ENCODE measurements around the gene BNIP2.

DNA sequence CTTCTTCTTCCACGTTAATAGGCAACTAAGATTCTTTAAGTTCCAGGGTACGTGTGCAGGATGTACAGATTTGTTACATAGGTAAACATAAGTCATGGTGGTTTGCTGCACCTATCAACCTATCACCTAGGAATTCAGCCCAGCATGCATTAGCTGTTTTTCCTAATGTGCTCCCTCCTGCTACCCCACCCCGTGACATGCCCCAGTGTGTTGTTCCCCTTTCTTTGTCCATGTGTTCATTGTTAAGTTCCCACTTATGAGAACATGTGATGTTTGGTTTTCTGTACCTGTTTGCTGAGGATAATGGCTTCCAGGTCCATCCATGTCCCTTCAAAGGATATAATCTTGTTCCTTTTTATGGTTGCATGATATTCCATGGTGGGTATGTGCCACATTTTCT is 52.9 kb downstream of the BNIP2 start:
- TF ChIP-seq, protein P1, sequence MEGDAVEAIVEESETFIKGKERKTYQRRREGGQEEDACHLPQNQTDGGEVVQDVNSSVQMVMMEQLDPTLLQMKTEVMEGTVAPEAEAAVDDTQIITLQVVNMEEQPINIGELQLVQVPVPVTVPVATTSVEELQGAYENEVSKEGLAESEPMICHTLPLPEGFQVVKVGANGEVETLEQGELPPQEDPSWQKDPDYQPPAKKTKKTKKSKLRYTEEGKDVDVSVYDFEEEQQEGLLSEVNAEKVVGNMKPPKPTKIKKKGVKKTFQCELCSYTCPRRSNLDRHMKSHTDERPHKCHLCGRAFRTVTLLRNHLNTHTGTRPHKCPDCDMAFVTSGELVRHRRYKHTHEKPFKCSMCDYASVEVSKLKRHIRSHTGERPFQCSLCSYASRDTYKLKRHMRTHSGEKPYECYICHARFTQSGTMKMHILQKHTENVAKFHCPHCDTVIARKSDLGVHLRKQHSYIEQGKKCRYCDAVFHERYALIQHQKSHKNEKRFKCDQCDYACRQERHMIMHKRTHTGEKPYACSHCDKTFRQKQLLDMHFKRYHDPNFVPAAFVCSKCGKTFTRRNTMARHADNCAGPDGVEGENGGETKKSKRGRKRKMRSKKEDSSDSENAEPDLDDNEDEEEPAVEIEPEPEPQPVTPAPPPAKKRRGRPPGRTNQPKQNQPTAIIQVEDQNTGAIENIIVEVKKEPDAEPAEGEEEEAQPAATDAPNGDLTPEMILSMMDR (IDR thresholded peaks at IDR 0.05; ENCODE audit: low read depth, low read length, missing input control), result no peak
- TF ChIP-seq TAF1 (conservative IDR thresholded peaks at IDR 0.05), result no peak
- no peak for TF ChIP-seq ATF3 (IDR thresholded peaks at IDR 0.05)
- no peak for TF ChIP-seq REST (IDR thresholded peaks at IDR 0.05)
- TF ChIP-seq GABPA (IDR thresholded peaks at IDR 0.05 in 1 of 2, conservative IDR thresholded peaks at IDR 0.05 in 1 of 2), result no peak
- no peak for TF ChIP-seq RAD21 (IDR thresholded peaks at IDR 0.05)
- TF ChIP-seq JUND (IDR thresholded peaks at IDR 0.05), result no peak
- TF ChIP-seq EGR1 (IDR thresholded peaks at IDR 0.05; ENCODE audit: low read depth in 2 of 2), result no peak
- TF ChIP-seq NR2F2 (IDR thresholded peaks at IDR 0.05), result no peak
- TF ChIP-seq, protein P2, sequence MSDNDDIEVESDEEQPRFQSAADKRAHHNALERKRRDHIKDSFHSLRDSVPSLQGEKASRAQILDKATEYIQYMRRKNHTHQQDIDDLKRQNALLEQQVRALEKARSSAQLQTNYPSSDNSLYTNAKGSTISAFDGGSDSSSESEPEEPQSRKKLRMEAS (IDR thresholded peaks at IDR 0.05), result no peak
- no peak for TF ChIP-seq FOXA1 (IDR thresholded peaks at IDR 0.05)
- TF ChIP-seq, protein P3, sequence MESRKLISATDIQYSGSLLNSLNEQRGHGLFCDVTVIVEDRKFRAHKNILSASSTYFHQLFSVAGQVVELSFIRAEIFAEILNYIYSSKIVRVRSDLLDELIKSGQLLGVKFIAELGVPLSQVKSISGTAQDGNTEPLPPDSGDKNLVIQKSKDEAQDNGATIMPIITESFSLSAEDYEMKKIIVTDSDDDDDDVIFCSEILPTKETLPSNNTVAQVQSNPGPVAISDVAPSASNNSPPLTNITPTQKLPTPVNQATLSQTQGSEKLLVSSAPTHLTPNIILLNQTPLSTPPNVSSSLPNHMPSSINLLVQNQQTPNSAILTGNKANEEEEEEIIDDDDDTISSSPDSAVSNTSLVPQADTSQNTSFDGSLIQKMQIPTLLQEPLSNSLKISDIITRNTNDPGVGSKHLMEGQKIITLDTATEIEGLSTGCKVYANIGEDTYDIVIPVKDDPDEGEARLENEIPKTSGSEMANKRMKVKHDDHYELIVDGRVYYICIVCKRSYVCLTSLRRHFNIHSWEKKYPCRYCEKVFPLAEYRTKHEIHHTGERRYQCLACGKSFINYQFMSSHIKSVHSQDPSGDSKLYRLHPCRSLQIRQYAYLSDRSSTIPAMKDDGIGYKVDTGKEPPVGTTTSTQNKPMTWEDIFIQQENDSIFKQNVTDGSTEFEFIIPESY (IDR thresholded peaks at IDR 0.05), result no peak
- no peak for TF ChIP-seq YY1 (IDR thresholded peaks at IDR 0.05)
- no peak for TF ChIP-seq SP1 (IDR thresholded peaks at IDR 0.05)

Measured in liver (tissue), 3 donors.